Sigmoid colon (tissue), 7 donors: ENCODE results near the gene BST1. TPM values are rescaled to one million over a fixed set of nuclear protein-coding genes. Genes with fewer than 3 reads are reported as not detected.
"Not testable (repeated sequence)": the region's sequence is repeated elsewhere in the genome, so short reads cannot be mapped to it uniquely, and the experiment has no call there.

Source experiments
- DNase-seq: peaks from one replicate; pipeline ENCODE4 v3.0.0-alpha.2; 2019
- H3K27ac ChIP-seq, 4 donors: fragments of 200-600 bp; sonication (generic); one replicate each; pipeline ENCODE4 v1.5.1; 2016 to 2019; ENCODE audit warnings: mild to moderate bottlenecking in 1 of 4
- H3K27me3 ChIP-seq, 3 donors: fragments of 200-600 bp; sonication (generic); one replicate each; pipeline ENCODE4 v1.5.1; 2019; ENCODE audit warnings: mild to moderate bottlenecking in 1 of 3
- H3K36me3 ChIP-seq, 4 donors: fragments of 200-600 bp; sonication (generic); one replicate each; pipeline ENCODE4 v1.5.1; 2016 to 2019
- H3K4me1 ChIP-seq, 4 donors: fragments of 200-600 bp; sonication (generic); one replicate each; pipeline ENCODE4 v1.5.1; 2017 to 2019
- H3K4me3 ChIP-seq, 4 donors: fragments of 200-600 bp; sonication (generic); one replicate each; pipeline ENCODE4 v1.5.1; 2017 to 2019; ENCODE audit warnings: mild to moderate bottlenecking in 2 of 4, moderate library complexity in 1 of 4
- H3K9me3 ChIP-seq, 4 donors: fragments of 200-600 bp in 3 of 4; sonication (generic) in 3 of 4; one replicate each; pipeline versions ENCODE4 v1.5.1 to v1.6.1; 2013 to 2019
- CTCF ChIP-seq, 4 experiments: fragments of 450-650 bp in 3 of 4; fragments of 200-600 bp in 1 of 4; IDR thresholded peaks; one replicate each; pipeline ENCODE4 v1.5.1; 2016 to 2019; ENCODE audit warnings: antibody characterized with exemption in 4 of 4, mild to moderate bottlenecking in 3 of 4, moderate library complexity in 2 of 4
- EP300 ChIP-seq, 4 donors: sonication (generic); formaldehyde crosslinking; IDR thresholded peaks; one replicate each; pipeline ENCODE4 v1.6.1; 2017; ENCODE audit warnings: antibody characterized with exemption in 4 of 4
- POLR2A ChIP-seq, 2 donors: fragments of 450-650 bp; IDR thresholded peaks; one replicate each; pipeline ENCODE4 v1.6.1; 2016; ENCODE audit warnings: antibody characterized with exemption in 2 of 2, mild to moderate bottlenecking in 2 of 2, moderate library complexity in 2 of 2
- POLR2AphosphoS5 ChIP-seq, 4 donors: sonication (generic); formaldehyde crosslinking; IDR thresholded peaks; one replicate each; pipeline ENCODE4 v1.6.1; 2017; ENCODE audit warnings: antibody characterized with exemption in 4 of 4
- WGBS, 2 donors: extraction: QIAGEN DNeasy Blood & Tissue Kit; methylation state at CpG; one replicate each; pipeline ENCODE4 v1.1.7; 2013; 5-methylcytosine and 5-hydroxymethylcytosine counted together
- intact Hi-C: fragments of 100-400 bp; cut with DNase I; formaldehyde crosslinking; loops from one replicate; pipeline ENCODE4 v1.15.1; 2023
- polyA plus RNA-seq, 3 donors: library from polyadenylated mRNA; stranded (reverse); fragments of 200-250 nt; gene quantifications; one replicate each; pipeline ENCODE4 v1.2.3, GENCODE V29; 2013
- total RNA-seq, 4 donors: library from RNA; depleted of rRNA; stranded (reverse); fragments of >200 nt; gene quantifications; one replicate each; pipeline ENCODE4 v1.1.0, GENCODE V29; 2016
- donor health status: healthy with polysubstance abuse.
- donor health status: Bipolar disorder and iron deficiency.
- donor health status: healthy.

The BST1 gene
- total and polyA plus RNA-seq, 7 donors, result 4.8 to 11.8 (median 5.4) TPM

- intact Hi-C loops, result no loop called here
- Histone ChIP-seq H3K4me3 (no peak overlapping the region), H3K27ac (no peak overlapping the region), H3K4me1 (no peaks in the 10 kb centered on the region), H3K36me3 (no peaks in the 10 kb centered on the region), H3K9me3 (no peaks in the 10 kb centered on the region), H3K27me3 (no peaks in the 10 kb centered on the region)
- TF ChIP-seq POLR2AphosphoS5 (IDR thresholded peaks at IDR 0.05) (no peak), CTCF (IDR thresholded peaks at IDR 0.05) (peak in 1 of 4 experiments; percentile 11), POLR2A (IDR thresholded peaks at IDR 0.05) (no peak)
- 40 to 73% methylated on average over 6 of the region's 6 CpGs for WGBS, 2 donors
- no peak for DNase-seq
These were observed 53.5 kb downstream of the BST1 start for GRCh38 chr4:15756361-15756861.

- Histone ChIP-seq H3K27ac (no peak overlapping the region), H3K4me1 (no peaks in the 10 kb centered on the region), H3K27me3 (no peaks in the 10 kb centered on the region), H3K4me3 (no peak overlapping the region), H3K36me3 (no peaks in the 10 kb centered on the region), H3K9me3 (no peaks in the 10 kb centered on the region)
- DNase-seq, result no peak
- intact Hi-C loops, result no loop called here
- TF ChIP-seq POLR2A (IDR thresholded peaks at IDR 0.05), result no peak
- TF ChIP-seq EP300 (IDR thresholded peaks at IDR 0.05), result no peak
- TF ChIP-seq CTCF (IDR thresholded peaks at IDR 0.05), result no peak
- 56 to 70% methylated on average over 4 of the region's 4 CpGs for WGBS, 2 donors
These were observed 54.2 kb downstream of the BST1 start for GRCh38 chr4:15757054-15757453.

GRCh38 chr4:15758294-15758693 lies 55.4 kb downstream of the BST1 start:
- intact Hi-C loops, result no loop called here
- Histone ChIP-seq H3K9me3 (no peaks in the 10 kb centered on the region), H3K27me3 (no peaks in the 10 kb centered on the region), H3K4me1 (no peaks in the 10 kb centered on the region), H3K36me3 (no peaks in the 10 kb centered on the region), H3K4me3 (no peak overlapping the region), H3K27ac (no peak overlapping the region)
- DNase-seq, result no peak
- no peak for TF ChIP-seq EP300 (IDR thresholded peaks at IDR 0.05)
- no peak for TF ChIP-seq POLR2AphosphoS5 (IDR thresholded peaks at IDR 0.05)
- TF ChIP-seq POLR2A (IDR thresholded peaks at IDR 0.05), result no peak
- no peak for TF ChIP-seq CTCF (IDR thresholded peaks at IDR 0.05)
- WGBS, 2 donors, result 93 to 95% methylated on average over 4 of the region's 4 CpGs

DNA sequence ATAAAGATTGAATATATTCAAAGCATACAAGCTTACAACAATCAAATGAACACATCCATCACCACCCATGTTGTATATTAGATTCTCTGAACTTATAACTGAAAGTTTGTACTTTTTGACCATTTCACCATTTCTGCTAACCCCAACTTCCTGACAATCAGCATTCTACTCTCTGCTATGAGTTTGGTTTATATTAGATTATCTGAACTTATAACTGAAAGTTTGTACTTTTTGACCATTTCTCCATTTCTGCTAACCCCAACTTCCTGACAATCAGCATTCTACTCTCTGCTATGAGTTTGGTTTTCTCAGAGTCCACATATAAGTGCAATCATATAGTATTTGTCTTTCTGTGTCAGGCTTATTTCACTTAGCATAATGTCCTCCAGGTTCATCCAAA lies 59.6 kb downstream of the BST1 start:
- H3K4me1 ChIP-seq, H3K9me3 ChIP-seq, H3K27me3 ChIP-seq, H3K27ac ChIP-seq, DNase-seq, H3K4me3 ChIP-seq, intact Hi-C loops, H3K36me3 ChIP-seq: not testable (repeated sequence)

- Histone ChIP-seq H3K9me3 (no peaks in the 10 kb centered on the region), H3K4me1 (no peaks in the 10 kb centered on the region), H3K36me3 (no peaks in the 10 kb centered on the region), H3K27ac (no peak overlapping the region), H3K4me3 (no peak overlapping the region), H3K27me3 (no peaks in the 10 kb centered on the region)
- TF ChIP-seq POLR2AphosphoS5 (IDR thresholded peaks at IDR 0.05) (no peak), POLR2A (IDR thresholded peaks at IDR 0.05) (no peak), CTCF (IDR thresholded peaks at IDR 0.05) (no peak), EP300 (IDR thresholded peaks at IDR 0.05) (no peak)
- no peak for DNase-seq
- intact Hi-C loops, result no loop called here
- WGBS, 2 donors, result 54 to 78% methylated on average over 6 of the region's 6 CpGs
These were observed 62.5 kb downstream of the BST1 start for GRCh38 chr4:15765391-15765790.
